Measurements from ENCODE around the gene HMG20B. TPM values are rescaled to one million over a fixed set of nuclear protein-coding genes. Genes with fewer than 3 reads are reported as not detected.
A peak's percentile ranks its signal among the peaks of the same experiment; 100 is the strongest.

The HMG20B gene
- total RNA-seq, 4 donors from 2014 or later = 56.1 to 77.6 (median 76.9) TPM

- intact Hi-C loops (cut with DNase I) = loop anchor here (5.0 kb wide), 1 partner anchor 74 kb away; no protein-coding TSS in a partner anchor
- no peaks in the 10 kb centered on the region for H3K27me3 ChIP-seq
- H3K36me3 ChIP-seq = peaks cover 0 to 79% (median 9%) of the 10 kb centered on the region in 3 donors
- 80 to 100% methylated on average over 1 to 3 of the region's 24 CpGs for WGBS, 2 donors
- H3K4me1 ChIP-seq = peaks cover 12 to 50% (median 19%) of the 10 kb centered on the region in 3 donors
- no peak for DNase-seq
- H3K4me3 ChIP-seq = no peak overlapping the region
- H3K9me3 ChIP-seq = no peaks in the 10 kb centered on the region
- no peak overlapping the region for H3K27ac ChIP-seq
- TF ChIP-seq, protein P1, sequence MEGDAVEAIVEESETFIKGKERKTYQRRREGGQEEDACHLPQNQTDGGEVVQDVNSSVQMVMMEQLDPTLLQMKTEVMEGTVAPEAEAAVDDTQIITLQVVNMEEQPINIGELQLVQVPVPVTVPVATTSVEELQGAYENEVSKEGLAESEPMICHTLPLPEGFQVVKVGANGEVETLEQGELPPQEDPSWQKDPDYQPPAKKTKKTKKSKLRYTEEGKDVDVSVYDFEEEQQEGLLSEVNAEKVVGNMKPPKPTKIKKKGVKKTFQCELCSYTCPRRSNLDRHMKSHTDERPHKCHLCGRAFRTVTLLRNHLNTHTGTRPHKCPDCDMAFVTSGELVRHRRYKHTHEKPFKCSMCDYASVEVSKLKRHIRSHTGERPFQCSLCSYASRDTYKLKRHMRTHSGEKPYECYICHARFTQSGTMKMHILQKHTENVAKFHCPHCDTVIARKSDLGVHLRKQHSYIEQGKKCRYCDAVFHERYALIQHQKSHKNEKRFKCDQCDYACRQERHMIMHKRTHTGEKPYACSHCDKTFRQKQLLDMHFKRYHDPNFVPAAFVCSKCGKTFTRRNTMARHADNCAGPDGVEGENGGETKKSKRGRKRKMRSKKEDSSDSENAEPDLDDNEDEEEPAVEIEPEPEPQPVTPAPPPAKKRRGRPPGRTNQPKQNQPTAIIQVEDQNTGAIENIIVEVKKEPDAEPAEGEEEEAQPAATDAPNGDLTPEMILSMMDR (IDR thresholded peaks at IDR 0.05) = no peak
- no peak for TF ChIP-seq POLR2A (IDR thresholded peaks at IDR 0.05)
These were observed 48.2 kb downstream of the HMG20B start for GRCh38 chr19:3620817-3621547.

DNA sequence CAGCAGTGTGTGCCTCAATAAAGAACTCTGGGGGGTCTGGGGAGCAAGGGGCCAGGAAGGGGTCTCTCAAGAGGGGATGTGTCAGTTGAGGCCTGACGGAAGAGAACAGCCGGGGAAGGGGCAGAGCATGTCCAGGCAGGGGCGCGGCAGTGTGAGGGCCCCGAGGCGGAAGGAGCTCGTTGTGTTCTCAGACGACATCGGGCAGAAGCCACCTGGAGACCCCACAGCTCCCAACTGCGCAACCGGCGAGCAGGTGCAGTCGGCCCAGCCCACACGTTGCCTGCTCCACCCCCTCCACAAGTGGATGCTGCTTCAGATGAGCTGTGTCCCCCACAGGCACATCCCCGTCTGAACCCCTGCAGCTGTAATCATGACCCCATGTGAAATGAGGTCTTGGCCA, 48.9 kb downstream of the HMG20B start:
- 87% methylated on average over 12 of the region's 15 CpGs for WGBS, 2 donors
- Histone ChIP-seq H3K36me3 (peaks cover 0 to 72% (median 9%) of the 10 kb centered on the region in 3 donors), H3K27ac (no peak overlapping the region), H3K9me3 (no peaks in the 10 kb centered on the region), H3K27me3 (no peaks in the 10 kb centered on the region), H3K4me3 (no peak overlapping the region), H3K4me1 (peaks cover 14 to 53% (median 19%) of the 10 kb centered on the region in 3 donors)
- intact Hi-C loops (cut with DNase I) = loop anchor here (5.0 kb wide), 1 partner anchor 74 kb away; no protein-coding TSS in a partner anchor
- no peak for DNase-seq
- no peak for TF ChIP-seq POLR2A (IDR thresholded peaks at IDR 0.05)
- TF ChIP-seq, protein P1 (IDR thresholded peaks at IDR 0.05) = no peak

- WGBS, 2 donors = 81 to 88% methylated on average over 10 to 11 of the region's 12 CpGs
- no peak for TF ChIP-seq POLR2A (IDR thresholded peaks at IDR 0.05)
- TF ChIP-seq, protein P1 (IDR thresholded peaks at IDR 0.05) = no peak
- H3K27ac ChIP-seq = no peak overlapping the region
- intact Hi-C loops (cut with DNase I) = loop anchor here (5.0 kb wide), 1 partner anchor 75 kb away; no protein-coding TSS in a partner anchor
- H3K9me3 ChIP-seq = no peaks in the 10 kb centered on the region
- H3K4me1 ChIP-seq = peaks cover 17 to 54% (median 20%) of the 10 kb centered on the region in 3 donors
- H3K36me3 ChIP-seq = peaks cover 0 to 66% (median 9%) of the 10 kb centered on the region in 3 donors
- H3K27me3 ChIP-seq = no peaks in the 10 kb centered on the region
- no peak overlapping the region for H3K4me3 ChIP-seq
- no peak for DNase-seq
These were observed 49.5 kb downstream of the HMG20B start for GRCh38 chr19:3622224-3622623.

DNA sequence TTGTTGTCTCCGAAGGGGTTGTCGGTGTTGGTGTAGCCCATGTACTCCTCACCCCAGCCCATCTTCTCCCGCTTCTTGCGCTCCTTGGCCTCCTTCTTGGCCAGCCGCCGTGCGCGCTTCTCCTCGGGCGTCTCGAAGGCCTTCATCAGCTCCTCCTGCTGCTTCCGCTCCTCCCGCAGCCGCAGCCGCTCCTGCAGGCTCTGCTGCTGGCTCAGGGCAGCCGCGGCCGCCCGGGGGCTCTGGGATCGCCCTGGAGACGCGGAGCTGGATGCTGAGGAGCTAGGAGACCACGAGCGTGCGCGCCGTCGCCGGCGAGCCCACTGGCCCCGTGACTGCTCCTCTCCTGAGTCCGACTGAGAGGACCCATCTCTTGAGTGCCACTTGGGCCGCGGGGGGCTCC, 51.0 kb downstream of the HMG20B start:
- H3K36me3 ChIP-seq = peaks cover 0 to 54% (median 9%) of the 10 kb centered on the region in 3 donors
- TF ChIP-seq, protein P1 (IDR thresholded peaks at IDR 0.05) = no peak
- no peak for TF ChIP-seq POLR2A (IDR thresholded peaks at IDR 0.05)

DNA sequence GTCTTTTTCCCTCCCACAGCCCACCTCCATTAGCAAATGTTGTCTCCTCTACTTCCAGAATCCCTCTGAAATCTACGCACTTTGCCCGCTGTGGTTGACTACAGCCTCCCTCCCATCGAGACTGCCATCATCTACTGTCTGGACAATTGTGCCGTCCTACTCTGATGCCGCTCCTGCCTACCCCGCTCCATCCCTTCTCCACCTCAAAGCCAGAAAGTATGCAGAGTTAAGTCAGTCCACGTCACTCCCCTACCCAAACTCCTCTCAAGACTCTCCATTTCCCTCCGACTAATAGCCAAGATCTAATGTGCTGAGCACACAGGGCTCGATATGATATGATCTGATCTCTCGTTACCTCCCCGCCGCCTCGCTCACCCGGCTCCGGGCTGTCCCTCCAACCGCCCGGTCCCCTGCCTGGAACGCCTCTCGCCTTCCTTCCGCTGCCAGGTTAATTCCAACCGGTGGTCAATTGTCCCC, 53.3 kb downstream of the HMG20B start:
- intact Hi-C loops (cut with DNase I) = no loop called here
- TF ChIP-seq, protein P1 (IDR thresholded peaks at IDR 0.05) = no peak
- TF ChIP-seq POLR2A (IDR thresholded peaks at IDR 0.05) = no peak
- Histone ChIP-seq H3K4me3 (peak overlapping the region; percentile 86 to 99 (median 94)), H3K4me1 (peaks cover 16 to 33% (median 23%) of the 10 kb centered on the region in 3 donors), H3K27ac (peak overlapping the region; percentile 89 to 99 (median 94)), H3K9me3 (no peaks in the 10 kb centered on the region), H3K27me3 (no peaks in the 10 kb centered on the region), H3K36me3 (peaks cover 0 to 39% (median 9%) of the 10 kb centered on the region in 3 donors)
- 1 to 5% methylated on average over 10 to 21 of the region's 21 CpGs for WGBS, 2 donors
- DNase-seq = no peak

More for the DNA sequence above, 51.0 kb downstream of the HMG20B start:
- H3K4me3 ChIP-seq = no peak overlapping the region
- intact Hi-C loops (cut with DNase I) = loop anchor here (5.0 kb wide), 1 partner anchor 76 kb away; no protein-coding TSS in a partner anchor
- H3K27me3 ChIP-seq = no peaks in the 10 kb centered on the region
- WGBS, 2 donors = 93 to 100% methylated on average over 6 to 26 of the region's 34 CpGs
- H3K4me1 ChIP-seq = peaks cover 16 to 43% (median 23%) of the 10 kb centered on the region in 3 donors
- H3K9me3 ChIP-seq = no peaks in the 10 kb centered on the region
- no peak for DNase-seq
- H3K27ac ChIP-seq = no peak overlapping the region

Measured in esophagus squamous epithelium (tissue), 5 donors.